ENCODE results near the gene TRAPPC2L.

DNA sequence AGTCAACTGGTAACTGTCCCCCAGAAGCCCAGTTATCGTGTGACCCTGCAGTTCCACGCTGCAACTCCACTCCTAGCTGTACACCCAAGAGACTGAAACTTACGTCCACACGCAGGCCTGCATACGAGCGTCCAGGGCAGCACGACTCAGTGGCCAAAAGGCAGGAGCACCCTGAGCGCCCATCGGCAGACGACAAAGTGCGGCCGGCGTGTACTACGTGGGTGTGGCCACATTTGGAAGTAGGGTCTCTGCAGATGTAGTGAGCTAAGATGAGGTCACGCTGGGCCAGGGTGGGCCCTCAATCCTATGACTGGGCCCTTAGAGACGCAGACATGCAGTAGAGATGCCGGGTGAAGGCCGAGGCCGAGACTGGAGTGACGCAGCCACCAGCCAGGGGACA is 13.7 kb upstream of the TRAPPC2L start:
- TF ChIP-seq EZH2 (IDR thresholded peaks at IDR 0.05; ENCODE audit: low read depth, unreplicated experiment) (no peak), EZH2phosphoT487 (IDR thresholded peaks at IDR 0.05; ENCODE audit: unreplicated experiment) (no peak), POLR2AphosphoS5 (IDR thresholded peaks at IDR 0.05; ENCODE audit: low read depth) (no peak), JUNB (IDR thresholded peaks at IDR 0.05; ENCODE audit: unreplicated experiment) (no peak), ZNF114 (CRISPR knock-in tag; IDR thresholded peaks at IDR 0.05) (no peak), CREB1 (CRISPR knock-in tag; IDR thresholded peaks at IDR 0.05; ENCODE audit: low read depth) (no peak)
- TF ChIP-seq, protein P1, sequence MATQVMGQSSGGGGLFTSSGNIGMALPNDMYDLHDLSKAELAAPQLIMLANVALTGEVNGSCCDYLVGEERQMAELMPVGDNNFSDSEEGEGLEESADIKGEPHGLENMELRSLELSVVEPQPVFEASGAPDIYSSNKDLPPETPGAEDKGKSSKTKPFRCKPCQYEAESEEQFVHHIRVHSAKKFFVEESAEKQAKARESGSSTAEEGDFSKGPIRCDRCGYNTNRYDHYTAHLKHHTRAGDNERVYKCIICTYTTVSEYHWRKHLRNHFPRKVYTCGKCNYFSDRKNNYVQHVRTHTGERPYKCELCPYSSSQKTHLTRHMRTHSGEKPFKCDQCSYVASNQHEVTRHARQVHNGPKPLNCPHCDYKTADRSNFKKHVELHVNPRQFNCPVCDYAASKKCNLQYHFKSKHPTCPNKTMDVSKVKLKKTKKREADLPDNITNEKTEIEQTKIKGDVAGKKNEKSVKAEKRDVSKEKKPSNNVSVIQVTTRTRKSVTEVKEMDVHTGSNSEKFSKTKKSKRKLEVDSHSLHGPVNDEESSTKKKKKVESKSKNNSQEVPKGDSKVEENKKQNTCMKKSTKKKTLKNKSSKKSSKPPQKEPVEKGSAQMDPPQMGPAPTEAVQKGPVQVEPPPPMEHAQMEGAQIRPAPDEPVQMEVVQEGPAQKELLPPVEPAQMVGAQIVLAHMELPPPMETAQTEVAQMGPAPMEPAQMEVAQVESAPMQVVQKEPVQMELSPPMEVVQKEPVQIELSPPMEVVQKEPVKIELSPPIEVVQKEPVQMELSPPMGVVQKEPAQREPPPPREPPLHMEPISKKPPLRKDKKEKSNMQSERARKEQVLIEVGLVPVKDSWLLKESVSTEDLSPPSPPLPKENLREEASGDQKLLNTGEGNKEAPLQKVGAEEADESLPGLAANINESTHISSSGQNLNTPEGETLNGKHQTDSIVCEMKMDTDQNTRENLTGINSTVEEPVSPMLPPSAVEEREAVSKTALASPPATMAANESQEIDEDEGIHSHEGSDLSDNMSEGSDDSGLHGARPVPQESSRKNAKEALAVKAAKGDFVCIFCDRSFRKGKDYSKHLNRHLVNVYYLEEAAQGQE (IDR thresholded peaks at IDR 0.05; ENCODE audit: unreplicated experiment): no peak
- TF ChIP-seq, protein P2, sequence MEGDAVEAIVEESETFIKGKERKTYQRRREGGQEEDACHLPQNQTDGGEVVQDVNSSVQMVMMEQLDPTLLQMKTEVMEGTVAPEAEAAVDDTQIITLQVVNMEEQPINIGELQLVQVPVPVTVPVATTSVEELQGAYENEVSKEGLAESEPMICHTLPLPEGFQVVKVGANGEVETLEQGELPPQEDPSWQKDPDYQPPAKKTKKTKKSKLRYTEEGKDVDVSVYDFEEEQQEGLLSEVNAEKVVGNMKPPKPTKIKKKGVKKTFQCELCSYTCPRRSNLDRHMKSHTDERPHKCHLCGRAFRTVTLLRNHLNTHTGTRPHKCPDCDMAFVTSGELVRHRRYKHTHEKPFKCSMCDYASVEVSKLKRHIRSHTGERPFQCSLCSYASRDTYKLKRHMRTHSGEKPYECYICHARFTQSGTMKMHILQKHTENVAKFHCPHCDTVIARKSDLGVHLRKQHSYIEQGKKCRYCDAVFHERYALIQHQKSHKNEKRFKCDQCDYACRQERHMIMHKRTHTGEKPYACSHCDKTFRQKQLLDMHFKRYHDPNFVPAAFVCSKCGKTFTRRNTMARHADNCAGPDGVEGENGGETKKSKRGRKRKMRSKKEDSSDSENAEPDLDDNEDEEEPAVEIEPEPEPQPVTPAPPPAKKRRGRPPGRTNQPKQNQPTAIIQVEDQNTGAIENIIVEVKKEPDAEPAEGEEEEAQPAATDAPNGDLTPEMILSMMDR (conservative IDR thresholded peaks at IDR 0.05; ENCODE audit: low read depth in 2 of 2): no peak
- TF ChIP-seq, protein P3, sequence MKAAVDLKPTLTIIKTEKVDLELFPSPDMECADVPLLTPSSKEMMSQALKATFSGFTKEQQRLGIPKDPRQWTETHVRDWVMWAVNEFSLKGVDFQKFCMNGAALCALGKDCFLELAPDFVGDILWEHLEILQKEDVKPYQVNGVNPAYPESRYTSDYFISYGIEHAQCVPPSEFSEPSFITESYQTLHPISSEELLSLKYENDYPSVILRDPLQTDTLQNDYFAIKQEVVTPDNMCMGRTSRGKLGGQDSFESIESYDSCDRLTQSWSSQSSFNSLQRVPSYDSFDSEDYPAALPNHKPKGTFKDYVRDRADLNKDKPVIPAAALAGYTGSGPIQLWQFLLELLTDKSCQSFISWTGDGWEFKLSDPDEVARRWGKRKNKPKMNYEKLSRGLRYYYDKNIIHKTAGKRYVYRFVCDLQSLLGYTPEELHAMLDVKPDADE (IDR thresholded peaks at IDR 0.05): no peak
